Measurements from ENCODE around the gene CALM3.

The CALM3 gene

GRCh38 chr19:46599716-46600373, 1.3 kb upstream of the CALM3 start:
- DNase-seq (ENCODE audit: low read depth in 2 of 2) = no peak

GRCh38 chr19:46600384-46601317, 479 bp upstream of the CALM3 start:
- peak; percentile 95 to 97 for DNase-seq (ENCODE audit: low read depth in 2 of 2)

GRCh38 chr19:46602392-46603194, 1.5 kb downstream of the CALM3 start:
- DNase-seq (ENCODE audit: low read depth in 2 of 2) = no peak

GRCh38 chr19:46603195-46603637, 2.1 kb downstream of the CALM3 start:
- DNase-seq (ENCODE audit: low read depth in 2 of 2) = no peak

- no peak for DNase-seq (ENCODE audit: low read depth in 2 of 2)
Observed at GRCh38 chr19:46603752-46604231, 2.7 kb downstream of the CALM3 start.

GRCh38 chr19:46604781-46605355, 3.7 kb downstream of the CALM3 start:
- DNase-seq (ENCODE audit: low read depth in 2 of 2) = no peak

GRCh38 chr19:46605356-46605821, 4.3 kb downstream of the CALM3 start:
- no peak for DNase-seq (ENCODE audit: low read depth in 2 of 2)

GRCh38 chr19:46606019-46606418, 4.9 kb downstream of the CALM3 start:
- DNase-seq (ENCODE audit: low read depth in 2 of 2) = no peak

- DNase-seq (ENCODE audit: low read depth in 2 of 2) = no peak
Observed at GRCh38 chr19:46606681-46607447, 5.7 kb downstream of the CALM3 start.

GRCh38 chr19:46607448-46607841, 6.3 kb downstream of the CALM3 start:
- DNase-seq (ENCODE audit: low read depth in 2 of 2) = no peak

GRCh38 chr19:46608178-46608577, 7.0 kb downstream of the CALM3 start:
- no peak for DNase-seq (ENCODE audit: low read depth in 2 of 2)

GRCh38 chr19:46608581-46609345, 7.6 kb downstream of the CALM3 start:
- DNase-seq (ENCODE audit: low read depth in 2 of 2) = no peak

GRCh38 chr19:46609511-46610412, 8.6 kb downstream of the CALM3 start:
- no peak for DNase-seq (ENCODE audit: low read depth in 2 of 2)

GRCh38 chr19:46610413-46610775, 9.3 kb downstream of the CALM3 start:
- no peak for DNase-seq (ENCODE audit: low read depth in 2 of 2)

- no peak for DNase-seq (ENCODE audit: low read depth in 2 of 2)
Observed at GRCh38 chr19:46610851-46611770, 10.0 kb downstream of the CALM3 start.

GRCh38 chr19:46611776-46612175, 10.6 kb downstream of the CALM3 start:
- DNase-seq (ENCODE audit: low read depth in 2 of 2) = no peak

GRCh38 chr19:46613525-46613924, 12.4 kb downstream of the CALM3 start:
- no peak for DNase-seq (ENCODE audit: low read depth in 2 of 2)

Data from stimulated activated CD4-positive, alpha-beta T cell treated with anti-CD3 and anti-CD28 coated beads, Interleukin-4, amount 100 ng/mL, for 48 hours (primary cell).